ENCODE measurements around the gene PLPP2. TPM values are rescaled to one million over a fixed set of nuclear protein-coding genes. Genes with fewer than 3 reads are reported as not detected.
A peak's percentile ranks its signal among the peaks of the same experiment; 100 is the strongest.

The PLPP2 gene
- total RNA-seq, 1 donor from 2014 or later = 0.56 TPM

DNA sequence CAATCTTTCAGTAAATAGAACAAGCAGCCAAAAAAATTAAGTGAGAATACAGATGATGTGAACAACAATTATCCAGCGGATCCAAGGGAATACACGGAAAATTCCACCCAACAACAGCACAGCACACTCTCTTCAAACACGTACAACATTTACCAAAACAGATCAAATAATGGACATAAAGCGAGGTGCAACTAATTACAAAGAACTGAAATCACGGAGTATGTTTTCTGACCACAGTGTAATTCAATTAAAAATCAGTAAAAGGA, 27.2 kb upstream of the PLPP2 start:
- intact Hi-C loops (cut with DNase I) = no loop called here
- ATAC-seq (ENCODE audit: poor library complexity) (no peak), DNase-seq (no peak)

DNA sequence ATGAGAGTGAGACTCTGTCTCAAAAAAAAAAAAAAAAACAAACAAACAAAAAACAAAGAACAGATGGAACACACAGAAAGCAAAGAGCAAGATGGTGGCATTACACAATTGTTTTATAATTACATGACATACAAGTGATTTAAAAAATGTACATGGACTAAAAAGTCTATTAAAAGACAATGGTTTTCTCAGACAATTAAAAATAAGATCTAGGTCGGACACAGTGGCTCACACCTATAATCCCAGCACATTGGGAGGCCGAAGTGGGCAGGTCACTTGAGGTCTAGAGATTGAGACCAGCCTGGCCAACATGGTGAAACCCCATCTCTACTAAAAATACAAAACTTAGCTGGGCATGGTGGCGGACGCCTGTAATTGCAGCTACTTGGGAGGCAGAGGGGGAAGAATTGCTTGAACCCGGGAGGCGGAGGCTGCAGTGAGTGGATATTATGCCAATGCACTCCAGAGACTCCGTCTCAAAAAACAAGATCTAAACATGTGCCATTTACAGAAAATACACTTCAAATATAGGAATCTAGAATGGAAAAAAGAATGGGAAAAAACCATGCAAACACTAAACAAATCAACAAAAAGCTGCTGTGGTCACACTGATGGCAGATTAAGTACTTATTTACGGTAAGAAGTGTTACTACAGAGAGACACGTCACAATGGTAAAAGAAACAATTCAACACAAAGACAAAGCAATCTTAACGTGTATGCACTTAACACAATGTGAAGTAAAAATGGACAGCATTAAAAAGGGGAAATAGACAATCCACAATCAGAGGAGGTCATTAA, 26.7 kb upstream of the PLPP2 start:
- intact Hi-C loops (cut with DNase I) = no loop called here
- ATAC-seq (ENCODE audit: poor library complexity) (no peak), DNase-seq (no peak)

DNA sequence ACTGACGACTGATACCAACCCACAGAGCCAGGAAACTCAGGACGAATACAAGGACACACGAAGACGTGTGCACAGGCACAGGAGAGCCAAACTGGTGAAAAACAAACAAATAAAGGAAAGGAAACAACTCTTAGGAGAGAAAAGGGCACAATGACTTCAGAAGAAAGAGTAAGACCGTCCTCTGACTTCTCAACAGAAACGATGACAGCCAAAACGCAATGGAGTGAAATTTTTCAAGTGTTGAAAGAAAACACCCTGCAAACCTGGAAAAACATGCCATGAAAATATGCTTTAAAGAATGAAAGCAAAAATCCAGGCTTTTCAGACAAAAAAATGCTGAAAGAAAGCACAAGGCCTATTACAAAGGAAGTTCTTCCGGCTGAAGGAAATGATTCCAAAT, 24.6 kb upstream of the PLPP2 start:
- ATAC-seq (ENCODE audit: poor library complexity) = no peak
- DNase-seq = no peak

GRCh38 chr19:313988-314815, 23.0 kb upstream of the PLPP2 start:
- intact Hi-C loops (cut with DNase I) = no loop called here
- ATAC-seq (ENCODE audit: poor library complexity) (no peak), DNase-seq (no peak)

More for the DNA sequence above, 24.6 kb upstream of the PLPP2 start:
- intact Hi-C loops (cut with DNase I) = no loop called here

DNA sequence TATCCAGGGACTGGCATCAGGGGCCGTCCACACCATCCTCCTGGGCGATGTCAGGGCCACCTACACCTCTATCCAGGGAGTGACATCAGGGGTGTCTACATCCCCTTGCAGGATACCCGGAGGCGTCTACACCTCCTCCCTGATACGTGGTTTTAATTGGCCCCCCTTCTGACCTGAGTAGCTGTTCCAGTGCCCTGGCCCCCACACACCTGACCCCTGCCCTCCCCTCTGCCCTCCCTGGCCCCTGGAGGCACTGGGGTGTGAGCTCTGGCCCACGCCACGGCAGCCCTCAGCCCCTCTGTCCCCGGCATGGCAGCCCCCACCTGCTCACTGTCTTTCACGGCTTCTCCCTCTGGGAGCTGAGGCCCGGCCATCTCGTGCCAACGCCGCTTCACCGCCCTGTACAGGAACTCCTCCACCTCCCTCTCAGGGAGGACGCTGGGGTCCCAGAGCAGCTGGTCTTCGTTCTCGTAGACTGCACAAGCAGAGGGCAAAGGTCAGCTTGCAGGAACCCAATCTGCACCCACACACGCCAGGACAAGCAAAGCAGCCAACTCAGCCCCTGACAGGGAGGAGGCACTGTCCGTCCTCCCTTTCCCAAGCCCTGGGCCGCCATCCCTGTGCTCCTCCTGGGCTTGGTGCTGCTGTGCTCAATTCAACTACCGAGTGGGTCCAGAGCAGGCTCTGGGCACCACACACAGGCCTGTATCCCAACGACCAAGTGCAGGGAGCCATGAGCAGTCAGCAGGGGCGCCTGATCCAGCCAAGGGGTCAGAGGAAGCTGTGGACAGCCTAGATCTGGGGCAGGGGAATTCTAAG, 22.2 kb upstream of the PLPP2 start:
- DNase-seq = peak; percentile 42
- intact Hi-C loops (cut with DNase I) = no loop called here
- ATAC-seq (ENCODE audit: poor library complexity) = no peak

- ATAC-seq (ENCODE audit: poor library complexity) (peak; percentile 26), DNase-seq (peak; percentile 59)
- intact Hi-C loops (cut with DNase I) = no loop called here
Observed at GRCh38 chr19:311813-312261, 20.6 kb upstream of the PLPP2 start.

GRCh38 chr19:310781-311496, 19.7 kb upstream of the PLPP2 start:
- DNase-seq = no peak
- intact Hi-C loops (cut with DNase I) = no loop called here
- no peak for ATAC-seq (ENCODE audit: poor library complexity)

- ATAC-seq (ENCODE audit: poor library complexity) (no peak), DNase-seq (no peak)
- intact Hi-C loops (cut with DNase I) = no loop called here
Observed at GRCh38 chr19:310141-310651, 19.0 kb upstream of the PLPP2 start.

DNA sequence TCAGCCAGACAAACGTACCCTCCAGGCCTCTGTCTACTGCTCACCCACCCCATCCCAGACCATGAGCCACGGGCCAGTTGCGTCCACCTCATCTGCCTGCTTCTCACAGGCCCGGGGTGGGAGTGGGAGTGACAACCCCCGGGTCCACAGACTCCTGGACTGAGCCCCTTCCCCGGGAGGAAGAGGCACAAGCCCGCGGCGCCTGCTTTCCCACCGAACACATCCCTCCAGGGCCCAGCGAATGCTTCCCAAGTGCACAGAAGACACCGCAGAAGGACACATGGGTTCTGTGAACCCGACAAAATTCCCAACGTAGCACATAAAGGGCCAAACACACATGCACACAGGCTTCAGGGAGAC, 18.0 kb upstream of the PLPP2 start:
- intact Hi-C loops (cut with DNase I) = no loop called here
- ATAC-seq (ENCODE audit: poor library complexity) (no peak), DNase-seq (no peak)

- intact Hi-C loops (cut with DNase I) = no loop called here
- peak; percentile 23 for ATAC-seq (ENCODE audit: poor library complexity)
- no peak for DNase-seq
Observed at GRCh38 chr19:308471-309205, 17.4 kb upstream of the PLPP2 start.

DNA sequence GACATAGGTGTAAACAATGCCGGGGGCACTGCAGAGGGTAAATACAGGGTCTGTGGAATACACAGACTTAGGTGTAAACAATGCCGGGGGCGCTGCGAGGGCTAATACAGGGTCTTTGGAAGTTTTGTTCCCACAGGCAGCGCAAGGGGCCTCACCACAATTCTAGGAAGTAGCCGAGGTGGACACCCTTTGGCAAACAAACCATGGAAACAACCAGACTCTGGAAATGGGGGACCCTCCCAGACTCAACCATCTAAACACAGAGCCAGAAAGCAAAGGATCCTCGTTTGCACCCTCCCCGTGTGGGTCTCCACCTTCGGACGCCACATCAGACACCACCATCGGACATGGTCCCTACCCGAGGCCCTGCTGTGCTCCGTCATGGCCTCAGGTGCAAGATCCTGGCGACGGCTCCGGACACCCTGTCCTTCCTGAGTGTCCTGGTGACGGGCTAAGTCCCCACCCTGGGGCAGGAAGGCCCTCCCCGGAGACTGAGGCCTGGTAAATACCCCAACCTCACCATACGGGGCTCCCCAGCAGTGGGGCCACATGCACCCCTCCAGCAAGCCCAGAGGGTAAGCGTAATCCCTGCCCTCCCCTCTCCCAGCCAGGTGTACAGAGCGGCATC, 16.7 kb upstream of the PLPP2 start:
- DNase-seq (no peak), ATAC-seq (ENCODE audit: poor library complexity) (no peak)
- intact Hi-C loops (cut with DNase I) = no loop called here

DNA sequence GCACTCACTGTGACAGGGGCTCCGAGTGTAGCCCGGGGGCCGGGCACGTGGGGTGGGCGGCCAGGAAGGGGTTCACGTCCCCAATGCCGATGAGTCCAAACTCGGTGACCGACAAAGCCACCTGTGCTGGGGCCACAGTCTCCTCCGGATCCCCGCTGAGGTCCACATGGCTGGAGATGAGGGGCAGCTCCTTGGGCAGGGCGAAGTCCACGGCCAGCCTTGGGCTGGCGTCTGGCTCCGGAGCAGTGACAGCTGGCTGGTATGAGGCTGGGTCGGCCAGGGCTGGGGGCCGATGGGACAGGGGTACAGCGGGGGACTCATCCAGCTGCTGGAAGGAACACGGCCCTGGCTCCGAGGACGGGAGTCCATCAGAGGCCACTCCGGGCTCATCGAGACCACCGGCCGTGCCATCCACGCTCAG, 15.9 kb upstream of the PLPP2 start:
- no peak for DNase-seq
- intact Hi-C loops (cut with DNase I) = no loop called here
- no peak for ATAC-seq (ENCODE audit: poor library complexity)

DNA sequence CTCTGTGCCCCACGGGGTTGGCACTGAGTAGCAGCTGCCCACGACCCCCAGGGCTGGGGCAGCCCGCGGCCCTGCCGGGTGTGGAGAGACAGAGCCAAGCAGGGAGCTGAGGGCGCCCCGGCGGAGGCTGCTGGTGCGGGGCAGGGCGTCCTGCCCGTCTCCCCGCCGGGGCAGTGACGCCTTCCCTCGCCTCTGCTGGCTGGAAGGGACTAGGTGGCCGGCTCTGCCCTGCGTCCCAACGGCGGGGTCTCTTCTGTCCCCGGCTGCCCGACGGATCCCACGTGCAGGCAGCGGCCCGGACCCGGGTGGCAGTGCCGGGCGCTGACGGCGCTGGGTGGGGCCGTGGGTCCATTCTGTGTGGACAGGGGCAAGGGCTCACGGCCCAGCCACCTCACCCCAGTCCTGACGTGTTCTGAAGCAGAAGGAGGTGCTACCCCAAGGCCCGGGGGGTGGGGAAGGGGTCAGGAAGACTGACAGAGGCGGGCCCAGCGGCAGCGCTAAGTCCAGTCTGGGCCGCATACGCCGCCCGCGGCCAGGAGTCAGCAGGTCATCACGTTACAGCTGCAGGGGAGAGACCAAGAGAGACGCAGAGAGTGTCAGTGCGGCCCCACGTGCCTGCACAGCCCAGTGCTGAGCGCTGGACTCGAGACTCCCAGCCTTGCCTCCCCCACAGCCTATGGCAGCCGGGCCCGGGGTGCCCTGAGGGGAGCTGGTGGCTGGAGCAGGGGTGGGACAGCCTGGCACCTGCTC, 15.1 kb upstream of the PLPP2 start:
- DNase-seq (no peak), ATAC-seq (ENCODE audit: poor library complexity) (no peak)
- intact Hi-C loops (cut with DNase I) = no loop called here

DNA sequence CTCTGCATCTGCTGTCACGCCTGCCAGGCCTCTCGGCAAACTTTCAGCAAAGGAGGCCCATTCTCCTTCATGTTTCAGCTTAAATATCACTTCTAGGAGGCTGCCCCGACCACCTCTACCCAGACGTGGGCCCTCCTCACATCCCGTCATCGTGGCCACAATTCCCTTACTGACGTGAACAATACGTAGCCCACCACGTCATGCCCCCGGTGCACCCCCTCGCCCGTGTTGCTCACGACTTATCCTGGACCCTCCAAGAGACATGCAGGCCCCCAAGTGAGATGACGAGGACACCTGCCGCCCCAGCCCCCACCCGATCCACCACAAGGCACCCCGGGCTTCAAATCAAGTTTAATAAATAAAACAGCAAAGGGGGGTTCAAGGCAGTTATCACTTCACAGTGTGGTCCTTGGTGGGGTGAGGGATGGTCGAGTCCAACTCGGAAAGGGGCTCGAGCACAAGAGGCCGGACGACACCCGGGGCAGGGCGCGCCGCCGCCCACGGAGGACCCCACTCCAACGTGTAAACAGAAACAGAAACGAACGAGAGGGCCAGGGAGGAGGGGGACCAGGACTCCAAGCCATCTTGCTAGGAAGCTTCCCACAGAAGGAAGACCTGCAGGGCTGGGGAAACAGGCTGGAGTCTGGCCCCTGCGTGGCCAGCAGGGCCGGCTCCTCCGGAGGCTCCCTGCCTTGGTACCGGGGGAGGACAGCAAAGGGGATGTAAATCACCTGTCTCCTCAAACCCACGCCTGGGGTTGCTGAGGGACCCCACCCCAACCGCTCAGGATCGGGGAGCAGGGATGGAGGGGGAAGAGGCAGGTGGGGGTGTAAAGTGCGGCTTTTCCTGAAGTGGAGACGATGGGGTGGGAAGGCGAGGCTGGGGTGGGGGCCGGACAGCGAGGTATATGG, 14.3 kb upstream of the PLPP2 start:
- DNase-seq = no peak
- ATAC-seq (ENCODE audit: poor library complexity) = no peak
- intact Hi-C loops (cut with DNase I) = no loop called here

- peak; percentile 68 for DNase-seq
- intact Hi-C loops (cut with DNase I) = no loop called here
Observed at GRCh38 chr19:296476-297225, 5.4 kb upstream of the PLPP2 start.

More at GRCh38 chr19:296476-297225, 5.4 kb upstream of the PLPP2 start:
- ATAC-seq (ENCODE audit: poor library complexity) = peak; percentile 73

All from Right ventricle myocardium superior (tissue), 1 donor.